OCI-LY1 (cell line): ENCODE data around the gene PLXND1.

Source experiments
- CTCF ChIP-seq: fragments of 200-600 bp; sonication (generic), shearing (Covaris generic); IDR thresholded peaks from 2 replicates; pipeline ENCODE4 v1.5.1; 2017; ENCODE audit warnings: mild to moderate bottlenecking, antibody characterized with exemption, low read length, moderate library complexity, mixed read lengths
- EZH2 ChIP-seq: fragments of 200-600 bp; sonication (generic), shearing (Covaris generic); IDR thresholded peaks from 2 replicates; pipeline ENCODE4 v1.8.0; 2017; ENCODE audit warnings: borderline replicate concordance, mixed run types, mild to moderate bottlenecking, antibody characterized with exemption, low read length, moderate library complexity, mixed read lengths

- TF ChIP-seq EZH2 (no peak), CTCF (no peak)
Measured at GRCh38 chr3:129536374-129536667, 70.2 kb downstream of the PLXND1 start.
